ENCODE measurements around the gene JAG2. TPM values are rescaled to one million over a fixed set of nuclear protein-coding genes. Genes with fewer than 3 reads are reported as not detected.
A peak's percentile ranks its signal among the peaks of the same experiment; 100 is the strongest.

Gene JAG2
- total and polyA plus RNA-seq, 2 of the 13 experiments (the other 11 are each of a cell fraction or from before 2014, with no cell fraction given) = 0.04 to 0.16 TPM

GRCh38 chr14:105091517-105092170 lies 76.9 kb downstream of the JAG2 start (continued):
- TF ChIP-seq ASH2L (IDR thresholded peaks at IDR 0.05; ENCODE audit: insufficient read length, low read depth, low read length) (no peak), IRX3 (CRISPR knock-in tag; IDR thresholded peaks at IDR 0.05; ENCODE audit: borderline replicate concordance, low read depth) (no peak), NR2F6 (IDR thresholded peaks at IDR 0.05) (no peak), NR2F6 (CRISPR knock-in tag; IDR thresholded peaks at IDR 0.05) (peak; percentile 69), PATZ1 (CRISPR knock-in tag; IDR thresholded peaks at IDR 0.05) (peak; percentile 86), THRA (CRISPR knock-in tag; IDR thresholded peaks at IDR 0.05; ENCODE audit: borderline replicate concordance) (0 out of 2 replicates have a peak, but pooled peaks have one; percentile 10), ZBTB38 (CRISPR knock-in tag; IDR thresholded peaks at IDR 0.05) (peak; percentile 36; the same call in 1 of the 2 replicates), HDAC2 (CRISPR knock-in tag; IDR thresholded peaks at IDR 0.05) (0 out of 2 replicates have a peak, but pooled peaks have one; percentile 42), ZNF180 (CRISPR knock-in tag; IDR thresholded peaks at IDR 0.05; ENCODE audit: borderline replicate concordance, low read depth) (no peak), GFI1 (CRISPR knock-in tag; IDR thresholded peaks at IDR 0.05; ENCODE audit: borderline replicate concordance) (peak; percentile 40; the same call in 1 of the 2 replicates), TEAD2 (CRISPR knock-in tag; IDR thresholded peaks at IDR 0.05) (no peak), EP300 (IDR thresholded peaks at IDR 0.05; ENCODE audit: low read depth in 2 of 2, low read length in 2 of 2) (peak in 1 of 2 experiments; percentile 19; a peak in 1 of 4 replicates), EP300 (CRISPR knock-in tag; IDR thresholded peaks at IDR 0.05; ENCODE audit: borderline replicate concordance) (no peak), SKIL (CRISPR knock-in tag; IDR thresholded peaks at IDR 0.05; ENCODE audit: borderline replicate concordance) (no peak), ZNF614 (CRISPR knock-in tag; IDR thresholded peaks at IDR 0.05; ENCODE audit: borderline replicate concordance) (no peak), RBFOX2 (IDR thresholded peaks at IDR 0.05; ENCODE audit: low read depth, low read length) (0 out of 2 replicates have a peak, but pooled peaks have one; percentile 39), NR2F1 (CRISPR knock-in tag; IDR thresholded peaks at IDR 0.05) (peak in 1 of 2 experiments; percentile 21; a peak in 1 of 4 replicates), SOX6 (IDR thresholded peaks at IDR 0.05) (no peak), SOX6 (CRISPR knock-in tag; IDR thresholded peaks at IDR 0.05) (peak; percentile 21; the same call in 1 of the 2 replicates), RFX5 (IDR thresholded peaks at IDR 0.05; ENCODE audit: low read depth, low read length) (no peak), TEAD3 (CRISPR knock-in tag; optimal IDR thresholded peaks at IDR 0.05; ENCODE audit: borderline replicate concordance) (peak; percentile 84), TCF7L2 (IDR thresholded peaks at IDR 0.05; ENCODE audit: low read depth, low read length) (no peak)
- TF ChIP-seq, protein P1, sequence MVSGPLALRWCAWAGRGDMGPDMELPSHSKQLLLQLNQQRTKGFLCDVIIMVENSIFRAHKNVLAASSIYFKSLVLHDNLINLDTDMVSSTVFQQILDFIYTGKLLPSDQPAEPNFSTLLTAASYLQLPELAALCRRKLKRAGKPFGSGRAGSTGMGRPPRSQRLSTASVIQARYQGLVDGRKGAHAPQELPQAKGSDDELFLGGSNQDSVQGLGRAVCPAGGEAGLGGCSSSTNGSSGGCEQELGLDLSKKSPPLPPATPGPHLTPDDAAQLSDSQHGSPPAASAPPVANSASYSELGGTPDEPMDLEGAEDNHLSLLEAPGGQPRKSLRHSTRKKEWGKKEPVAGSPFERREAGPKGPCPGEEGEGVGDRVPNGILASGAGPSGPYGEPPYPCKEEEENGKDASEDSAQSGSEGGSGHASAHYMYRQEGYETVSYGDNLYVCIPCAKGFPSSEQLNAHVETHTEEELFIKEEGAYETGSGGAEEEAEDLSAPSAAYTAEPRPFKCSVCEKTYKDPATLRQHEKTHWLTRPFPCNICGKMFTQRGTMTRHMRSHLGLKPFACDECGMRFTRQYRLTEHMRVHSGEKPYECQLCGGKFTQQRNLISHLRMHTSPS (CRISPR knock-in tag; IDR thresholded peaks at IDR 0.05; ENCODE audit: low read depth) = peak; percentile 98
